Small intestine (tissue), 7 donors: ENCODE results near the gene HSPBP1. TPM values are rescaled to one million over a fixed set of nuclear protein-coding genes. Genes with fewer than 3 reads are reported as not detected.
A peak's percentile ranks its signal among the peaks of the same experiment; 100 is the strongest.

ENCODE experiments used
- DNase-seq, 2 donors: peaks; one replicate each; pipeline versions ENCODE4 v3.0.0 to v3.0.0-alpha.2; 2013
- FAIRE-seq: peaks from 2 replicates; lab custom pipeline; 2012; peaks lifted over from hg19 to GRCh38; lab: Jason Lieb, UNC
- H3K27ac ChIP-seq, 3 donors: one replicate each; pipeline ENCODE4 v1.5.1; 2013; ENCODE audit warnings: low read length in 2 of 3, mild to moderate bottlenecking in 2 of 3, control low read depth in 1 of 3, inconsistent platforms in 1 of 3, low read depth in 1 of 3, moderate library complexity in 1 of 3
- H3K27me3 ChIP-seq, 3 donors: one replicate each; pipeline ENCODE4 v1.6.1; 2013; ENCODE audit warnings: low read length in 3 of 3, inconsistent platforms in 1 of 3; ENCODE audit not compliant: control insufficient read depth in 3 of 3, insufficient read depth in 3 of 3
- H3K36me3 ChIP-seq, 3 donors: one replicate each; pipeline ENCODE4 v1.6.1; 2013; ENCODE audit warnings: low read length in 3 of 3, inconsistent platforms in 1 of 3, low read depth in 1 of 3, mild to moderate bottlenecking in 1 of 3, moderate library complexity in 1 of 3; ENCODE audit not compliant: control insufficient read depth in 3 of 3, insufficient read depth in 2 of 3
- H3K4me1 ChIP-seq, 3 donors: one replicate each; pipeline ENCODE4 v1.6.1; 2013; ENCODE audit warnings: low read length in 2 of 3, inconsistent platforms in 1 of 3, low read depth in 1 of 3, mild to moderate bottlenecking in 1 of 3, moderate library complexity in 1 of 3; ENCODE audit not compliant: control insufficient read depth in 3 of 3, insufficient read depth in 2 of 3
- H3K4me3 ChIP-seq, 3 donors: one replicate each; pipeline ENCODE4 v1.5.1; 2013; ENCODE audit warnings: low read length in 3 of 3, control low read depth in 1 of 3, inconsistent platforms in 1 of 3, low read depth in 1 of 3, mild to moderate bottlenecking in 1 of 3, moderate library complexity in 1 of 3
- H3K9me3 ChIP-seq, 2 donors: one replicate each; pipeline ENCODE4 v1.6.1; 2013; ENCODE audit warnings: low read depth in 1 of 2, low read length in 1 of 2; ENCODE audit not compliant: control insufficient read depth in 2 of 2, insufficient read depth in 1 of 2
- WGBS, 3 donors: extraction: QIAGEN DNeasy Blood & Tissue Kit; methylation state at CpG; one replicate each; pipeline ENCODE4 v1.1.7; 2013; 5-methylcytosine and 5-hydroxymethylcytosine counted together
- polyA plus RNA-seq, 4 donors: library from polyadenylated mRNA; stranded (reverse) in 3 of 4; unstranded in 1 of 4; fragments of 200-250 nt in 3 of 4; fragments of 120-200 nt in 1 of 4; gene quantifications; one replicate each; pipeline versions ENCODE4 v1.2.1 to v1.2.3, GENCODE V29; 2013
- donor health status: healthy with polysubstance abuse.
- donor health status: control.
- donor health status: control.
- donor health status: Bipolar disorder and iron deficiency.
- donor health status: healthy.

Gene HSPBP1
- polyA plus RNA-seq, 4 donors = 25.9 to 61.9 (median 31.4) TPM

DNA sequence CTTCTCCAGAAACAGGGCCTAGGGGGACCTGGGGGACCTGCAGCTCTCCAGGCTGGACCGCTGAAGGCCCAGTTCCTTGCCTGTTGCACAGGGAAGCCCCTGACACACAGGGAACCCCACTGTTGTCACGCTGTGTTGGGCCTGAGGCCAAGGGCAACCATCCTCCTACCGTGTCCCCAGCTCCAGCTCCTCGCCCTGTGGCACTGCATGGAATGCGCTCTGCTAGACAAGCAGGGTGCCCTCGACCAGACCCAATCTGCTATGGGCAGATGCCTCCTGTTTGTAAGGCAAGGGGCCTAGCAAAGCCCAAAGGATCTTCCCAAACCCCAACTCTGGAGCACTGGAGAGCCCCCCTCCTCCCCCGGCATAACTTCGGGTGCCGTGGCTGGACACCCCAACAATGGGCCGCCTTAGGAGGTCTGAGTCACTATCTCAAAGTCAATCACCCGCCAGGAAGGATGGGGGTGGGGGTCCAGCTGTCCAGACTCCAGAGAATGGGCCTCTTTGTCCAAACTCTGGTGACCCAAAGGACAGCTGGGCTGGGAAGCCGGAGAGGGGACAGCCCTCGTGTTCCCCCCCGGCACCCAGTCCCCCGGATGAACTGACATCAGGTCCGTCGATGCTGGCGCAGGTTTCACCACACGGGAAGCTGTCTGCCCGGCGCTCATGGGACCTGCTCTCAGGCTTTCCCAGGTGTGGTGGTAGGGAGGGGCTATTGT lies 7.6 kb upstream of the HSPBP1 start:
- 84 to 89% (median 86%) methylated on average over 21 of the region's 21 CpGs for WGBS, 3 donors
- H3K36me3 ChIP-seq = peaks cover 0 to 9% (median 0%) of the 10 kb centered on the region in 3 donors

DNA sequence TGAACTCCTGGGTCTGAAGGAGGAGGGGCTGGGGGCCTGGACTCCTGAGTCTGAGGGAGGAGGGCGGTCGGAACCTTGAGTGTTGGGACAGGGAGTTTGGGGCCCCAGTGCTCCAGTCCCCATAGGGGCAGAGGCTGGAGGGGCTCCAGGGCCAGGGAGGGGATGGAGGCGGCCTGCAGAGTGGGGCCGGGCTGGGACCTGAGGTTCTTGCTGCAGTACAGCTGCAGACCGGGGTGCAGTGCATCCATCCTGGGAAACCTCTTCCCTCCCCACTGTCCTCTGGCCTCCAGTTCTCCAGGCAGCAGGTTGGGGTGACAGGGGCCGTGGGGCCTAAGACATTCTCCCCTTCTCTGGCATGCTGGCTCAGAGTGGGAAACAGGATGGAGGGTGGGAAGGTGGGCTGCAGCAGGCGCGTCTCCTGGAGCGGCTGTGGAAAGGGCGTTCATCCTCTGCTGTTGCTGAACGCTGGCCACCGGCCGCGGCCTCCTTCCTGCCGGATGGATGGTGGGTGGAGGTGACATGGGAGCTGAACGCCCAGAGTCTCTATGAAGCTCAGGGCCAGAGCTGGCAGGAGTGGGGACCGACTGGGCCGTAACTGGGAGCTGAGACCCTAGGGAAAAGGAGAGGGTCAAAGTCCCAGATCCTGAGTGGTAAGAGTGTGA lies 5.5 kb upstream of the HSPBP1 start:
- H3K27ac ChIP-seq = peak overlapping the region in 1 of 3 donors; percentile 35

More for the DNA sequence above, 7.6 kb upstream of the HSPBP1 start:
- Histone ChIP-seq H3K4me3 (no peak overlapping the region), H3K4me1 (peaks cover 0 to 6% (median 0%) of the 10 kb centered on the region in 3 donors), H3K9me3 (no peaks in the 10 kb centered on the region), H3K27me3 (peaks cover 0 to 3% (median 0%) of the 10 kb centered on the region in 3 donors), H3K27ac (no peak overlapping the region)
- FAIRE-seq = no peak
- no peak for DNase-seq

DNA sequence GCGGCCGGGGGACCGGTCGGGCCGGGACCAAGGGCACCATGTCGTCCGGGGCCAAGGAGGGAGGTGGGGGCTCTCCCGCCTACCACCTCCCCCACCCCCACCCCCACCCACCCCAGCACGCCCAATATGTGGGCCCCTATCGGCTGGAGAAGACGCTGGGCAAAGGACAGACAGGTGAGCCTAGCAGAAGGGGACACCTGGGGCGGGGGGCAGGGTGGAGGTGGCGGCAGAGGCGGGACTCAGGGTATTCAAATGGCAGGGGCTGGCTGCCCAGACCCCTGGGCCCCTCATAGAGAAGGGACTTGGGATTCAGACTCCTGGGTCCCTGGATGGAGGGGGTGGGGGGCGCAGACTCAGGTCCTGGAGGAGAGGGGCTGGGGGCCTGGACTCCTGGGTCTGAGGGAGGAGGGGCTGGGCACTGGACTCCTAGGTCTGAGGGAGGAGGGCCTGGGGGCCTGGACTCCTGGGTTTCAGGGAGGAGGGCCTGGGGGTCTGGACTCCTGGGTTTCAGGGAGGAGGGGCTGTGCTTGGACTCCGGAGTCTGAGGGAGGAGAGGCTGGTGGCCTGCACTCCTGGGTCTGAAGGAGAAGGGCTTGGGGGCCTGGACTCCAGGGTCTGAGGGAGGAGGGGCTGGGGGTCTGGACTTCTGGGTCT lies 4.6 kb upstream of the HSPBP1 start:
- H3K27ac ChIP-seq = no peak overlapping the region
- H3K9me3 ChIP-seq = no peaks in the 10 kb centered on the region
- peaks cover 0 to 3% (median 0%) of the 10 kb centered on the region in 3 donors for H3K27me3 ChIP-seq
- WGBS, 3 donors = 20 to 42% (median 24%) methylated on average over 9 to 16 of the region's 16 CpGs
- DNase-seq = no peak
- peak overlapping the region; percentile 8 to 23 (median 8) for H3K4me3 ChIP-seq
- H3K4me1 ChIP-seq = peaks cover 0 to 18% (median 0%) of the 10 kb centered on the region in 3 donors
- FAIRE-seq = no peak
- peaks cover 0 to 9% (median 0%) of the 10 kb centered on the region in 3 donors for H3K36me3 ChIP-seq

More for the DNA sequence above, 5.5 kb upstream of the HSPBP1 start:
- Histone ChIP-seq H3K36me3 (peaks cover 0 to 9% (median 0%) of the 10 kb centered on the region in 3 donors), H3K27me3 (peaks cover 0 to 3% (median 0%) of the 10 kb centered on the region in 3 donors), H3K4me1 (peaks cover 0 to 16% (median 0%) of the 10 kb centered on the region in 3 donors), H3K9me3 (no peaks in the 10 kb centered on the region), H3K4me3 (no peak overlapping the region)
- 44 to 50% (median 45%) methylated on average over 16 to 18 of the region's 18 CpGs for WGBS, 3 donors
- no peak for FAIRE-seq
- DNase-seq = peak in 1 of 2 donors; percentile 21

DNA sequence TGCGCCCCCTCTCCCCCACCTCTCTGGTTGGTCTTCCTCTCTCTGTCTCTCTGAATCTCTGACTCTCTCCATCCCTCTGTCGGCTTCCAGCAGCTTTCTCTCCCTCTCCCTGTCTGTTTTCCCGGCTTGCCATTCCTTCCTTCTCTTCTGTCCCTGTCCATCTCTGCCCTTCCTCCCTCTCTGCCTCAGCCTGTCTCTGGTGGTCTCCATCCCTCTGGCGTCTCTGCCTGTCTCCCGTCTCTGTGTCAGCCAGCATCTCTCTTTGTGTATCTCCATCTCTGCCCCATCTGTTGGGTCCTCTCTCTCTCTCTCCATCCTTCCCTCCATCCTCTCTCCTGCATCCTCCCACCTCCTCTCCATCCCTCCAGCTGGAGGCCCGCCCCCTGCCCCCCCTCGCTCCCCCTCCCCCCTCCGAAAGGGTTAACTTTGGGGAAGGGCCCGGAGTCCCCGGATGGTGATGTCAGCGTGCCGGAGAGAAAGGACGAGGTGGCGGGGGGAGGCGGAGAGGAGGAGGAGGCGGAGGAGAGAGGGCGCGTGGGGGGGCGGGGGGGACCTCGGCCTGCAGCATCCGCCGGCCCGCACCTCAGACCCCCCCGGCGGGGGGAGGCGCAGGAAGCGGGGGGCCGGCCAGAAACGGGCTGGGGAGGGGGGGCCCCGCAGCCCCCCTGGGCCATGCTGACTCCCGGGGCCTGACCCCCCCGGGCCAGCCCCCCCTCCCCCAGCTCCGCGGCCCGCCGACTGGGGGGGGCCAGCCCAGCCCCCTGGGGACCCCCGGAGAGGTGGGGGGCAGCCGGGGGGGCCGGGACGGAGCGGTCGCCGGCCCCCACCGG lies 3.9 kb upstream of the HSPBP1 start, which contains the start of gene BRSK1:
Gene BRSK1 (plus strand): TSS at position 450 of the 830 bp plus-strand sequence. CDS start 446 bp downstream, outside the sequence.
- peaks cover 0 to 3% (median 0%) of the 10 kb centered on the region in 3 donors for H3K27me3 ChIP-seq
- no peak within 1 kb of the TSS for H3K27ac ChIP-seq
- no peaks in the 10 kb centered on the region for H3K9me3 ChIP-seq
- no peak for FAIRE-seq
- peak in 1 of 2 donors; percentile 44 for DNase-seq
- peak within 1 kb of the TSS; percentile 8 to 23 (median 8) for H3K4me3 ChIP-seq
- peaks cover 0 to 9% (median 0%) of the 10 kb centered on the region in 3 donors for H3K36me3 ChIP-seq
- 6 to 21% (median 14%) methylated on average over 12 to 38 of the region's 44 CpGs for WGBS, 3 donors
- peaks cover 0 to 23% (median 0%) of the 10 kb centered on the region in 3 donors for H3K4me1 ChIP-seq

DNA sequence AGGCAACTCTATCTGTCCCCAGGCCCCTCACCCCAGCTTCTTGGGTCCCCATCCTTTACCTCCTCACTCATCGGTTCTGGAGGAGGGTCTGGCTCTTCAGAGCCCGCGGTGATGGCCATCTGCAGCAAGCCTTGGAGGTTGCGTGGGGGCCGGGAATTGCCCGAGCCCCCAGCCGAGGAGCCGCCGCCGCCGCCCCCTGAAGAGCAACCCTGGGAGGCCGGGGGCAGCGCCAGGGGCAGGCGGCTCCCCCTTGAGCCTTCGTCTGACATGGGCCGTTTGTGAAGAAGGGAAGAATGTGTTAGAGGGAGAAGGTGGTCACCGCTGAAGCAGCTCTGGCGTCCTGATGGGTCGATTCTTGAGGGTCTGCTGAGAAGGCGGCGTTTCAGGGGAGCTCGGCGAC lies 570 bp downstream of the HSPBP1 start:
- FAIRE-seq = no peak
- Histone ChIP-seq H3K4me3 (peak overlapping the region; percentile 71 to 76 (median 75)), H3K27ac (peak overlapping the region; percentile 55 to 93 (median 76)), H3K27me3 (no peaks in the 10 kb centered on the region), H3K36me3 (peaks cover 0 to 33% (median 2%) of the 10 kb centered on the region in 3 donors), H3K4me1 (peaks cover 0 to 17% (median 4%) of the 10 kb centered on the region in 3 donors), H3K9me3 (no peaks in the 10 kb centered on the region)
- 1 to 11% (median 8%) methylated on average over 21 to 23 of the region's 23 CpGs for WGBS, 3 donors
- no peak for DNase-seq

DNA sequence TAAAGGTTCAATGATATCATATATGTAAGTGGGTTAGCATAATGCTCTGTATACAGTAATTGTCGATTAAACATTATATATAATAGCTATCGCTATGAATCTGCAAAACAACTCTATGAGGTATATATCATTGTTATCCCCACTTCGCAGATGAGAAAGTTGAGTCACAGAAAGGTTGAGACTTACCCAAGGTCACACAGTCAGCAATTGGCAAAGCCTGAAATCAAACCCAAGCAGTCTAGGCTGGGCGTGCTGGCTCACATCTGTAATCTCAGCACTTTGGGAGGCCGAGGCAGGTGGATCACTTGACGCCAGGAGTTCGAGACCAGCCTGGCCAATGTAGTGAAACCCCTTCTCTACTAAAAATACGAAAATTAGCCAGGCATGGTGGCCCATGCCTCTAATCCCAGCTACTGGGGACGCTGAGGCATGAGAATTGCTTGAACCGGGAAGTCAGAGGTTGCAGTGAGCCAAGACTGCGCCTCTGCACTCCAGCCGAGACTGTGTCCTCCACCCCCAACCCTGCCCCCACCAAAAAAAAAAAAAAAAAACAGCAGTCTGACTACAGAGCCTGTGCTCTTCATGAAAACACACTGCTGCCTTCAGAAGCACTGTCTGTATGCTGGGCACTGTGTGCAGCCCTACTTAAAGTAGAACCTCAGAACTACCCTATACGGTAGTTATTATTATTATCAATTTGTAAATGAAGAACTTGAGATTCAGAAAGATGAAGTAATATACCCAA lies 1.3 kb downstream of the HSPBP1 start:
- Histone ChIP-seq H3K27me3 (no peaks in the 10 kb centered on the region), H3K4me3 (peak overlapping the region in 2 of 3 donors; percentile 71 to 76), H3K9me3 (no peaks in the 10 kb centered on the region), H3K36me3 (peaks cover 0 to 40% (median 3%) of the 10 kb centered on the region in 3 donors), H3K27ac (no peak overlapping the region), H3K4me1 (peaks cover 0 to 17% (median 4%) of the 10 kb centered on the region in 3 donors)
- 78 to 86% (median 83%) methylated on average over 13 of the region's 13 CpGs for WGBS, 3 donors
- DNase-seq (no peak), FAIRE-seq (no peak)

DNA sequence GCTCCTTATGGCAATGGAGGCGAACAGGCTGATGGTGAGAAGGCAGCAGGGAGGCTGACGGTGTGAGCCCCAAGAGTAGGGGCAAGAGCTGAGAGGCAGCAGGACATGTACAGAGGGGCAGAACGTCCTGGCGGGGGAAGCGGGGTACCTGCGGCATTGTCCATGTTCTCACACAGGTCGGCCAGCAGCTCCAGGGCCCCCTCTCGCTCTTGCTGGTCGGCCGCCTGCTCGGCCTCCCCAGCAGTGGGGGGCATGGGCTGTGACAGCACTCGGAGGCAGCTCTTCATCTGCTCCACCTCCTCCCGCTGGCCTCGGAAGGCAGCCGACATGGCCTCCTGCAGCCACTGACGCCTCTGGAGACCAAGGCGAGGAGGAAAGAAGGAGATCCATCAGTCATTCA lies 2.4 kb downstream of the HSPBP1 start:
- H3K27ac ChIP-seq = peak overlapping the region in 2 of 3 donors; percentile 48 to 82
- 89 to 95% (median 91%) methylated on average over 12 to 17 of the region's 17 CpGs for WGBS, 3 donors
- peaks cover 0 to 49% (median 5%) of the 10 kb centered on the region in 3 donors for H3K36me3 ChIP-seq
- H3K9me3 ChIP-seq = no peaks in the 10 kb centered on the region
- FAIRE-seq (no peak), DNase-seq (no peak)
- no peak overlapping the region for H3K4me3 ChIP-seq
- H3K4me1 ChIP-seq = peaks cover 0 to 17% (median 4%) of the 10 kb centered on the region in 3 donors
- H3K27me3 ChIP-seq = no peaks in the 10 kb centered on the region
